A549 treated with CORT108297 at 1 μM for 4 hours (cell line): ENCODE results near the gene TIPARP. TPM values are rescaled to one million over a fixed set of nuclear protein-coding genes. Genes with fewer than 3 reads are reported as not detected.

ENCODE experiments used
- total RNA-seq: library from RNA; stranded (reverse); fragments of 200-300 nt; extraction: Qiagen RNA extraction; gene quantifications from 5 replicates; pipeline ENCODE4 v1.2.3, GENCODE V29; 2022

The TIPARP gene
- total RNA-seq: 38.0 to 63.7 TPM (median 44.9 TPM) in 5 replicates

GRCh38 chr3:156674046-156674910 is at the start of gene TIPARP:
Gene TIPARP (plus strand): TSS chr3:156674590. CDS start chr3:156677698, 3,108 bp downstream.

Other genes starting within 250 kb of the TIPARP start
- gene SSR3, start 119.5 kb upstream of the TIPARP start, total RNA-seq: 150 to 194 TPM (median 191 TPM) in 5 replicates
- 0.54 to 1.1 TPM (median 0.68 TPM) in 5 replicates for gene LEKR1, start 151.8 kb downstream of the TIPARP start, total RNA-seq